ENCODE results near the gene EFHC1. TPM values are rescaled to one million over a fixed set of nuclear protein-coding genes. Genes with fewer than 3 reads are reported as not detected.

EFHC1 gene
- total RNA-seq, 1 donor from 2014 or later = 6.6 TPM

DNA sequence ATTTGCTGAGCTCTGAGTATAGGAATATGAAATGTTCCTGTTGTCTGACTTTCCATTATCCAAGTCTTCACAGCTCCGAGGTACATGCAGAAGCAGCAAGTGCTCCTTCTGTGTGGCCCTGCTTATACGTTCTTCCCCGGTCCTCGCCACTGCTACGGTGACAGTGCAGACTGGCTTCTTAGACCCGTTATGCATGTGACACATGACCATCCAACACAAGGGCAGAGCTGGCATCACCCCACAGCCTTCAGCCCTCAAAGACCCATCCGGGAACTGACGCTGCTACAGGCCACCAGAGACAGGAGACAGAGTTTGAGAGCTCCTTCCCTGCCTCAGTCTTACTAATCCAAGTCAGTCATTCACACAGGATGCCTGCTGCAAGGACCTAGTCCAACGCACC, 86.3 kb downstream of the EFHC1 start:
- TF ChIP-seq, protein P1, sequence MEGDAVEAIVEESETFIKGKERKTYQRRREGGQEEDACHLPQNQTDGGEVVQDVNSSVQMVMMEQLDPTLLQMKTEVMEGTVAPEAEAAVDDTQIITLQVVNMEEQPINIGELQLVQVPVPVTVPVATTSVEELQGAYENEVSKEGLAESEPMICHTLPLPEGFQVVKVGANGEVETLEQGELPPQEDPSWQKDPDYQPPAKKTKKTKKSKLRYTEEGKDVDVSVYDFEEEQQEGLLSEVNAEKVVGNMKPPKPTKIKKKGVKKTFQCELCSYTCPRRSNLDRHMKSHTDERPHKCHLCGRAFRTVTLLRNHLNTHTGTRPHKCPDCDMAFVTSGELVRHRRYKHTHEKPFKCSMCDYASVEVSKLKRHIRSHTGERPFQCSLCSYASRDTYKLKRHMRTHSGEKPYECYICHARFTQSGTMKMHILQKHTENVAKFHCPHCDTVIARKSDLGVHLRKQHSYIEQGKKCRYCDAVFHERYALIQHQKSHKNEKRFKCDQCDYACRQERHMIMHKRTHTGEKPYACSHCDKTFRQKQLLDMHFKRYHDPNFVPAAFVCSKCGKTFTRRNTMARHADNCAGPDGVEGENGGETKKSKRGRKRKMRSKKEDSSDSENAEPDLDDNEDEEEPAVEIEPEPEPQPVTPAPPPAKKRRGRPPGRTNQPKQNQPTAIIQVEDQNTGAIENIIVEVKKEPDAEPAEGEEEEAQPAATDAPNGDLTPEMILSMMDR (IDR thresholded peaks at IDR 0.05; ENCODE audit: insufficient read depth, low read length, severe bottlenecking) = no peak
- no peak overlapping the region for H3K4me3 ChIP-seq (ENCODE audit: low read depth, low read length)
- FAIRE-seq = no peak
- peaks cover 6% of the 10 kb centered on the region for H3K36me3 ChIP-seq (ENCODE audit: control insufficient read depth, insufficient read depth, low read length)
- DNase-seq (ENCODE audit: low read depth) = no peak
- H3K27me3 ChIP-seq (ENCODE audit: control insufficient read depth, insufficient read depth, low read length) = no peaks in the 10 kb centered on the region

DNA sequence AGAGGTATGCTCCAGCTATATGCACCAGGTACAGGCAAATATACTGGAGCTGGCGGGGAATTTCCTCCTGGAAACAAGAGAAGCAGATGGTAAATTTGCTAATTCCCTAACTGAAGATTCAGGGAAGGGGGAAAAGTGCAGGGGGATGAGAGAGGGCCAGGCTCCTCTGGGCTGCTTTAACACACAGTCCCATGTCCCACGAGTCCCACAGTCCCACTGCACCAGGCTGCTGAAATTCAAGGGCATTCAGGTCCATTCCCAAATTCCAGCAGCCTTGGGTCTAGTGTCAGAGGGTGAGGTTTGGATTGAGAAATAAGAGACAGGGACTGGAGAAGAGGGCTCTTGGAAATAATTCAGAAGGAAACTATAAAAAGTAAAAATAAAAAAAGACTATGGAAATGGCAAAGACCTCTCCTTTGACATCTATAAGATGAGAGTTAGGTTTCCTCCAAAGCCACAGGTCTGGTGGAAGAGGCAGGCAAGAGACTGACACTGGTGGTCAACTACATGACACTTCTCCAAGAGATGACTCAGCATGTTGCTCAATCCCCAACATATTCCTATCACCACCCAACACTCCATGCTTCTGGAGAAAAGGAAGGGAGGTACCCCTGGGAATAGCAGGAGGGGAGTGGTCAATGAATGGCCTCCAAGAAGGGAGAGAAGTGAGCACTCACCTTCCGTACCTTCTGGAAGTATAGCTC, 87.6 kb downstream of the EFHC1 start:
- DNase-seq (ENCODE audit: low read depth) (peak; percentile 54), FAIRE-seq (no peak)
- TF ChIP-seq, protein P1 (IDR thresholded peaks at IDR 0.05; ENCODE audit: insufficient read depth, low read length, severe bottlenecking) = no peak
- Histone ChIP-seq H3K36me3 (ENCODE audit: control insufficient read depth, insufficient read depth, low read length) (peaks cover 6% of the 10 kb centered on the region), H3K4me3 (ENCODE audit: low read depth, low read length) (no peak overlapping the region), H3K27me3 (ENCODE audit: control insufficient read depth, insufficient read depth, low read length) (no peaks in the 10 kb centered on the region)

DNA sequence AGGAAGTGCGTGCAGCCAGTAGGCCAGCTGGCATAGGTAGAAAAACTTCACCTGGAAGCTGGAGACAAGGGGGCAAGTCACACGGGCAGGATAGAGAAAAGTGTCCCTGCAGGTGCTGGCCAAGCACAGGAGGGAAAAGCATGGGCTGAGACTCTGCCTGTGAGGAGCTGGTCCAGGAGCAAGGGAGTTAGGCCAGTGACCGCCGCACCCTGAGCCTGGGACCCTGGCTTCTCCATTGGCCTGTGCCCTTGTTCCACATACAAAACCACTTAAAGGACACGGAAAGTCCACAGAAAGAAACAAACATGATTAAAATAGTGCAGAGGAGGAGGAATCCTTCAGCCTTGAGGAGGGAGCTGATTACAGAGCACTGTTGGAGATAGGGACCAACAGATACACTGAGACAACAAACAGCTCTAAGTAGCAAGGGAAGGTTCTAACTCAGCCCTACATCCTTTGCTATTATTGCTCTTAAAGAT, 88.2 kb downstream of the EFHC1 start:
- TF ChIP-seq, protein P1 (IDR thresholded peaks at IDR 0.05; ENCODE audit: insufficient read depth, low read length, severe bottlenecking) = no peak
- DNase-seq (ENCODE audit: low read depth) = no peak
- Histone ChIP-seq H3K27me3 (ENCODE audit: control insufficient read depth, insufficient read depth, low read length) (no peaks in the 10 kb centered on the region), H3K36me3 (ENCODE audit: control insufficient read depth, insufficient read depth, low read length) (peaks cover 6% of the 10 kb centered on the region), H3K4me3 (ENCODE audit: low read depth, low read length) (no peak overlapping the region)
- FAIRE-seq = no peak

DNA sequence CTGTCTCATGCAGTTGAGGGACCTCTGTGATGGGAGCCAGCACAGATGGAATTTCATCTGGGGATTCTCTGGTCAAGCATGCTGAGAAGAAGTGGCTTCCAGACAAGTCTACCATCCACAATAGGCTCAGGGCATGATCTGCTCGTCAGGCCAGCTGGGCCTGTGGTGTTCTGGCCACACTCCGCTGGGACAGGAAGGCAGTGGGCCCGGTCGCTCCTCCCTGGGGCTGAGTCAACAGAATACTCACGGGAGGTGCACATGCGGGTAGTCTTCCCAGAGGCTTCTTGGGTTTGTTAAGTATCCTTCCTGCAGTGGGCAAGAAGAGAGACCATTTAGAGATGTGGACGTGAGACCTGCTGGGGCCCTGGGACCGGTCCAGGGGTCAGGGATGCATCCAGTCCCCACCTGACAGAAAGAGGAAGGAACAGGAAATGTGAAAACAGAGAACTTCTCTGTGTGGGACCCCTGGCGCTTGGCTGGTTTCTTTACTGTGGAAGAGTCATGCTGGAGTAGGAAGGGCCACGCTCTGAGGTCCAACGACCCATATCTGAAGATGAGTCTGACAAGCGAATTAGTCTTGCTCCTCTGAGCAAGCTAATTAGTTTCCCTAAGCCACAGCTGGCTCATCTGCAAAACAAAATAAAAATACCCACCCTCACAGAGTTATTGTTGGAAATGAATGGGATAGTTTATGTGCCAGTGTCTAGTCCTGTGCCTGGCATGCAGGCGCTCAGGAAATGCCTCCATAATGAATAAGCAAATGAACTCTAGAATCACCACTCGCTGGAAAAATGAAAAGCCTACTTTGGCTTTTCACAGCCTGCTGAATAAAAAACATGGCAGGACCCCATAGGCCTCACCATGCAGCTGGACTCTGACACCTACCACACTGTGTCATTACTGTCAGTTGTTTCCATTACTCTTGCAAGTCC, 89.4 kb downstream of the EFHC1 start:
- Histone ChIP-seq H3K27me3 (ENCODE audit: control insufficient read depth, insufficient read depth, low read length) (no peaks in the 10 kb centered on the region), H3K36me3 (ENCODE audit: control insufficient read depth, insufficient read depth, low read length) (peaks cover 6% of the 10 kb centered on the region), H3K4me3 (ENCODE audit: low read depth, low read length) (no peak overlapping the region)
- DNase-seq (ENCODE audit: low read depth) (no peak), FAIRE-seq (no peak)
- TF ChIP-seq, protein P1 (IDR thresholded peaks at IDR 0.05; ENCODE audit: insufficient read depth, low read length, severe bottlenecking) = no peak

DNA sequence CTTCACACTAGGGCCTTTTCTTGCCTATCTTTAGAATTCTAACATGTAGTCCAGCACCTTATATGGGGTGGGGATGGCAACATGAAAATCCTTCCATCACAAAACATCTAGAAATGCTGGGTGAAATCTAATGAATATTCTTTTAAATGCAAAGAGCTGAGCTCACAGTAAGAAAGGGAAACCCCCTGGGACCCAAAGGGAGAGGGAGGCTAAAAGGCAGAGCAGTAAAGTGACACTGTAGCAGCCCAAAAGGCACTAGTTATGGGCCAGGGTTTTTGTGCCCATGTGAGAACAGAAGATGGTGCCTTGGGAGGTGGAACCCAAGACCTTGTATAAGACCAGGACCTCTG, 90.0 kb downstream of the EFHC1 start:
- no peak for DNase-seq (ENCODE audit: low read depth)
- Histone ChIP-seq H3K27me3 (ENCODE audit: control insufficient read depth, insufficient read depth, low read length) (no peaks in the 10 kb centered on the region), H3K36me3 (ENCODE audit: control insufficient read depth, insufficient read depth, low read length) (peaks cover 6% of the 10 kb centered on the region), H3K4me3 (ENCODE audit: low read depth, low read length) (no peak overlapping the region)
- no peak for FAIRE-seq
- TF ChIP-seq, protein P1 (IDR thresholded peaks at IDR 0.05; ENCODE audit: insufficient read depth, low read length, severe bottlenecking) = no peak
